ENCODE measurements around the gene ACOT11. TPM values are rescaled to one million over a fixed set of nuclear protein-coding genes. Genes with fewer than 3 reads are reported as not detected.

ACOT11 gene
- total and polyA plus RNA-seq, 9 donors = 3.0 to 28.4 (median 14.7) TPM

GRCh38 chr1:54591127-54591756 is 43.2 kb downstream of the ACOT11 start:
- Histone ChIP-seq H3K4me3 (no peak overlapping the region), H3K27me3 (no peaks in the 10 kb centered on the region), H3K4me1 (ENCODE audit: insufficient read depth) (no peaks in the 10 kb centered on the region), H3K27ac (no peak overlapping the region), H3K9me3 (no peaks in the 10 kb centered on the region), H3K36me3 (no peaks in the 10 kb centered on the region)
- no peak for DNase-seq
- TF ChIP-seq EP300 (IDR thresholded peaks at IDR 0.05) = no peak
- no peak for TF ChIP-seq POLR2A (IDR thresholded peaks at IDR 0.05)
- TF ChIP-seq CTCF (IDR thresholded peaks at IDR 0.05) = no peak
- 89 to 93% (median 92%) methylated on average over 5 of the region's 5 CpGs for WGBS, 3 donors
- intact Hi-C loops (cut with DNase I) = no loop called here

- no peaks in the 10 kb centered on the region for H3K9me3 ChIP-seq
- no peaks in the 10 kb centered on the region for H3K4me1 ChIP-seq (ENCODE audit: insufficient read depth)
- 90 to 97% (median 91%) methylated on average over 10 of the region's 10 CpGs for WGBS, 3 donors
- no peak overlapping the region for H3K4me3 ChIP-seq
- no peak for TF ChIP-seq CTCF (IDR thresholded peaks at IDR 0.05)
- no peak for TF ChIP-seq POLR2A (IDR thresholded peaks at IDR 0.05)
- no peak for TF ChIP-seq EP300 (IDR thresholded peaks at IDR 0.05)
- no peak for DNase-seq
- no peaks in the 10 kb centered on the region for H3K36me3 ChIP-seq
- no peak overlapping the region for H3K27ac ChIP-seq
- intact Hi-C loops (cut with DNase I) = no loop called here
- no peaks in the 10 kb centered on the region for H3K27me3 ChIP-seq
Measured at GRCh38 chr1:54593571-54594160, 45.6 kb downstream of the ACOT11 start.

GRCh38 chr1:54594463-54594862 is 46.4 kb downstream of the ACOT11 start:
- H3K4me1 ChIP-seq (ENCODE audit: insufficient read depth) = no peaks in the 10 kb centered on the region
- TF ChIP-seq EP300 (IDR thresholded peaks at IDR 0.05) (no peak), CTCF (IDR thresholded peaks at IDR 0.05) (no peak), POLR2A (IDR thresholded peaks at IDR 0.05) (no peak)
- no peaks in the 10 kb centered on the region for H3K9me3 ChIP-seq
- no peak for DNase-seq
- no peaks in the 10 kb centered on the region for H3K27me3 ChIP-seq
- H3K36me3 ChIP-seq = no peaks in the 10 kb centered on the region
- H3K4me3 ChIP-seq = no peak overlapping the region
- intact Hi-C loops (cut with DNase I) = no loop called here
- H3K27ac ChIP-seq = no peak overlapping the region
- 93 to 97% (median 95%) methylated on average over 15 to 16 of the region's 16 CpGs for WGBS, 3 donors

GRCh38 chr1:54595956-54596498 is 48.0 kb downstream of the ACOT11 start:
- Histone ChIP-seq H3K4me1 (ENCODE audit: insufficient read depth) (no peaks in the 10 kb centered on the region), H3K27me3 (no peaks in the 10 kb centered on the region), H3K4me3 (no peak overlapping the region), H3K36me3 (no peaks in the 10 kb centered on the region), H3K9me3 (no peaks in the 10 kb centered on the region), H3K27ac (no peak overlapping the region)
- no peak for DNase-seq
- TF ChIP-seq CTCF (IDR thresholded peaks at IDR 0.05) = no peak
- TF ChIP-seq EP300 (IDR thresholded peaks at IDR 0.05) = no peak
- no peak for TF ChIP-seq POLR2A (IDR thresholded peaks at IDR 0.05)
- 94 to 96% (median 95%) methylated on average over 3 of the region's 3 CpGs for WGBS, 3 donors
- intact Hi-C loops (cut with DNase I) = no loop called here

All from ovary (tissue), 9 donors.